Neural progenitor cell (in vitro differentiated cells): Measurements from ENCODE around the gene TNIK.

Source experiments
- EZH2 ChIP-seq: fragments of 200-600 bp; sonication (generic); IDR thresholded peaks from 2 replicates; pipeline ENCODE4 v1.6.1; 2017; ENCODE audit warnings: antibody characterized with exemption, mild to moderate bottlenecking, moderate library complexity
- TF ChIP-seq, protein P1 (sequence below): fragments of 200-600 bp; sonication (generic); IDR thresholded peaks from 2 replicates; pipeline ENCODE4 v1.5.1; 2017; ENCODE audit warnings: antibody characterized with exemption, mild to moderate bottlenecking

DNA sequence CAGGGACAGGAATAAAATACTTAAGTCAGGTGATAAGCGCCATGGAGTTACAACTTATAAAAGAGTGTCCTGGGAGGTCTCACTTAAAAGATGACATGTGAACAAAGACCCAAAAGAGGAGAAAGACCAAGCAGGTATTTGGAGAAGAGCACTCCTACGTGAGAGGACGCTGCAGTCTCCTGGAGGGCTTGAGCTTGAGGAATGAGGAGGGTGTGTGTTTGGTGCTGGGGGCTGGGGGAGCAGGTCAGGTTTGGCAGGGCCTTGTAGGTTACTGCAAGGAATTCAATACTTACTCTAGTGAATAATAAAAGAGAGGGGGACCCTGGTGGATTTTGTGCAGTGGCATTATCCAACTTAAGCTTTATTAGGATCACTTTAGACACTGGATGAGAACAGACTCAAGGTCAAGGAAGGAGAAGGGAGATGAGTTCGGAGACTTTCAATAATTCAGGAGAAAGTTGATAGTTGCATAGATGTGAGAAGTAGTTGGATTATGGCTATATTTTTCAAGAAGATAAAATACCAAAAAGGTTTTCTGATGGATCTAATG, 32.4 kb downstream of the TNIK start:
- TF ChIP-seq, protein P1, sequence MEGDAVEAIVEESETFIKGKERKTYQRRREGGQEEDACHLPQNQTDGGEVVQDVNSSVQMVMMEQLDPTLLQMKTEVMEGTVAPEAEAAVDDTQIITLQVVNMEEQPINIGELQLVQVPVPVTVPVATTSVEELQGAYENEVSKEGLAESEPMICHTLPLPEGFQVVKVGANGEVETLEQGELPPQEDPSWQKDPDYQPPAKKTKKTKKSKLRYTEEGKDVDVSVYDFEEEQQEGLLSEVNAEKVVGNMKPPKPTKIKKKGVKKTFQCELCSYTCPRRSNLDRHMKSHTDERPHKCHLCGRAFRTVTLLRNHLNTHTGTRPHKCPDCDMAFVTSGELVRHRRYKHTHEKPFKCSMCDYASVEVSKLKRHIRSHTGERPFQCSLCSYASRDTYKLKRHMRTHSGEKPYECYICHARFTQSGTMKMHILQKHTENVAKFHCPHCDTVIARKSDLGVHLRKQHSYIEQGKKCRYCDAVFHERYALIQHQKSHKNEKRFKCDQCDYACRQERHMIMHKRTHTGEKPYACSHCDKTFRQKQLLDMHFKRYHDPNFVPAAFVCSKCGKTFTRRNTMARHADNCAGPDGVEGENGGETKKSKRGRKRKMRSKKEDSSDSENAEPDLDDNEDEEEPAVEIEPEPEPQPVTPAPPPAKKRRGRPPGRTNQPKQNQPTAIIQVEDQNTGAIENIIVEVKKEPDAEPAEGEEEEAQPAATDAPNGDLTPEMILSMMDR = no peak
- no peak for TF ChIP-seq EZH2
